PC-3 (cell line): ENCODE data around the gene PSMB1.

ENCODE experiments used
- EZH2 ChIP-seq: fragments of 300-600 bp; sonication (generic); IDR thresholded peaks from one replicate; pipeline ENCODE4 v1.6.1; 2017; ENCODE audit warnings: antibody characterized with exemption, mild to moderate bottlenecking, low read length; ENCODE audit not compliant: unreplicated experiment
- TF ChIP-seq, protein P1 (sequence below): fragments of 300-600 bp; sonication (generic); conservative IDR thresholded peaks from 2 replicates; pipeline ENCODE4 v1.5.1; 2017; ENCODE audit warnings: antibody characterized with exemption, low read depth, mild to moderate bottlenecking, low read length

GRCh38 chr6:170514908-170515307 lies 38.2 kb downstream of the PSMB1 start:
- TF ChIP-seq, protein P1, sequence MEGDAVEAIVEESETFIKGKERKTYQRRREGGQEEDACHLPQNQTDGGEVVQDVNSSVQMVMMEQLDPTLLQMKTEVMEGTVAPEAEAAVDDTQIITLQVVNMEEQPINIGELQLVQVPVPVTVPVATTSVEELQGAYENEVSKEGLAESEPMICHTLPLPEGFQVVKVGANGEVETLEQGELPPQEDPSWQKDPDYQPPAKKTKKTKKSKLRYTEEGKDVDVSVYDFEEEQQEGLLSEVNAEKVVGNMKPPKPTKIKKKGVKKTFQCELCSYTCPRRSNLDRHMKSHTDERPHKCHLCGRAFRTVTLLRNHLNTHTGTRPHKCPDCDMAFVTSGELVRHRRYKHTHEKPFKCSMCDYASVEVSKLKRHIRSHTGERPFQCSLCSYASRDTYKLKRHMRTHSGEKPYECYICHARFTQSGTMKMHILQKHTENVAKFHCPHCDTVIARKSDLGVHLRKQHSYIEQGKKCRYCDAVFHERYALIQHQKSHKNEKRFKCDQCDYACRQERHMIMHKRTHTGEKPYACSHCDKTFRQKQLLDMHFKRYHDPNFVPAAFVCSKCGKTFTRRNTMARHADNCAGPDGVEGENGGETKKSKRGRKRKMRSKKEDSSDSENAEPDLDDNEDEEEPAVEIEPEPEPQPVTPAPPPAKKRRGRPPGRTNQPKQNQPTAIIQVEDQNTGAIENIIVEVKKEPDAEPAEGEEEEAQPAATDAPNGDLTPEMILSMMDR, result no peak
- no peak for TF ChIP-seq EZH2
